SK-MEL-5 (cell line): Measurements from ENCODE around the gene CLIP4. TPM values are rescaled to one million over a fixed set of nuclear protein-coding genes. Genes with fewer than 3 reads are reported as not detected.
"Not testable (repeated sequence)": the region's sequence is repeated elsewhere in the genome, so short reads cannot be mapped to it uniquely, and the experiment has no call there.

Experiments
- DNase-seq: peaks from one replicate; pipeline ENCODE4 v3.0.0-alpha.2; 2016; ENCODE audit warnings: low read depth, low spot score
- in situ Hi-C: cut with HindIII; loops from 2 replicates; pipeline ENCODE4 v1.10.0; 2016; ENCODE audit warnings: low sequenced_read_pairs, high pct_unique_total_duplicates, low pct_unique_long_range_greater_than_20kb
- total RNA-seq: library from RNA; depleted of rRNA; stranded (reverse); fragments of >200 nt; shearing (Covaris generic); gene quantifications from 2 replicates; pipeline ENCODE4 v1.2.3, GENCODE V29; 2014

The CLIP4 gene
- total RNA-seq, 1 experiment from 2014 or later: 68.7 TPM

DNA sequence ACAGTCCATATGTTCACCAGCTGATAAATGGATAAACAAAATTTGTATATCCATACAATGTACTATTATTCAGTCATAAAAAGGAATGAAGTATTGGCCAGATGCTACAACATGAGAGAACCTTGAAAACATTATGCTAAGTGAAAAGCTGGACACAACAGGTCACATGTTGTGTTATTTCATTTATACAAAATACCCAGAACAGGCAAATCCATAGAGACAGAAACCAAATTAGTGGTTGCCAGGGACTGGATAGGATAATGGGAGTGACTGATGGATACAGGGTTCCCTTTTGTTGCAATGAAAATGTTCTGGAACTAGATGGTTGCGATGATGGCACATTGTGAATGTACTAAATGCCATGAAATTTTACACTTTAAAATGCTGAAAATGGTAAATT is 30.7 kb upstream of the CLIP4 start:
- in situ Hi-C loops: no loop called here
- peak; percentile 74 for DNase-seq

DNA sequence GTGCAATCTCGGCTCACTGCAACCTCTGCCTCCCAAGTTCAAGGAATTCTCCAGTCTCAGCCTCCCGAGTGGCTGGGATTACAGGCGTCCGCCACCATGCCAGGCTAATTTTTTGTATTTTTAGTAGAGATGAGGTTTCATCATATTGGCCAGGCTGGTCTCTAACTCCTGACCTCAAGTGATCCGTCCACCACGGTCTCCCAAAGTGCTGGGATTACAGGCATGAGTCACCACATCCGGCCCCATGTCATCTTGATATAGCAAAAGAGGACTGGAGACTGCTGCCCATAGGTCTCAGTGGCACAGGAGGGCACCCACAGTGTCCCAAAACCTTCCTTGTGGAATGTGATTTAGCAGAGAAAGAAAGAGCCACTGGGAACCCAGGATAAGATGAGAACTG is 24.9 kb upstream of the CLIP4 start:
- in situ Hi-C loops, DNase-seq: not testable (repeated sequence)

DNA sequence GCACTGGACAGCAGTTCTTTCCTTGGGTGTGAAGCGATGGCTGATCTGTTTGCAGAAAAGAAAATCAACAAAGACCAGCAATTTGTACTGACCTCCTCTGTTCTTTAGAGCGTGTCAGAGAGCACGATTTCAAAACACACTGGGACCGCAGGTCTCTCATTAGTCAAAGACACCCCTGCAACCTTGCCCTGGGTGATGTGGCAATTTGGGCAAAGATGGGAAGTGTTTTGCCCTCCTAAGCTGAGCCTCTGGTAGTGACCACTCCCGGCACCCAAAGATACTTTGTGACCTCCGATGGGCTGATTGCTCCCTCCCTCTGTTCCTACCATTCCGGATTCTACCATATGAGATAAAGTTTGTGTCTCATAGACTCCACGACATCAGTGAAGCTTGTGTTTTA is 18.2 kb upstream of the CLIP4 start:
- DNase-seq: no peak
- in situ Hi-C loops: no loop called here

DNA sequence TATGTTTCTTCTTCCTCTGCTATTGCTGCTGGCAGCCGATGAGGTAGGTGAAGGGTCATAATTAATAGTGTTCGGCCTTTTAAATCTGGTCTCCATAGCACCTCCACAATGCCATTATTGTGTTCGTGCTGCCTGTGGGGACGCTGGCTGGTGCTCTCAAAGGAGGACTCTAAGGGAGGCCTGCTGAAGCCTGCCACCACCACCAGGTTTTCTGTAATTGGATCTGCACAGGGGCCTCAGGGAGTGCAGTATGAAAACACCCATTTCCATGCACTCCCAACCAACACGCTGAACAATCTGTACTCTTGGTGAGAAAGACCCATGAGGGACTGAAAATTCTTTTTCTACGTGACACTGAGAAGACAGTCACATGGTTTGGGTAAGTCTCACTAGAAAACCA is 17.6 kb upstream of the CLIP4 start:
- in situ Hi-C loops: no loop called here
- peak; percentile 72 for DNase-seq

DNA sequence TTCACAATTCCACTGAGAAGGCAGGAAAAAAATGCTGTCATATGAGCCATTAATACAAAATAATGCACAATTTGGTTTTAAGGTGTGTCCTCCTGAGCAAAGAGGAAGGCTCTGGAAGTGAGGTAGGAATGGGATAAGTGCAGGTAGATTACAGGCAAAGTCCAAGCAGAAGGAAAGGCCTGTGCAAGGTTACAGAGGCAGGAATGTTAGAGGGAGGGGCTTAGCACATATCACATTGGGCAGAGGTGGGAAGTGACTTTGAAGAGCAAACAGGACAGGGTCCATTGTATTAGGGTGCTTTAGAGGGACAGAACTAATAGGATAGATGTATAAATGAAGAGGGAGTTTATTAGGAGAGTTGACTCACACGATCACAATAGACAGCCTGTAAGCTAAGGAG is 14.7 kb upstream of the CLIP4 start:
- in situ Hi-C loops: no loop called here

DNA sequence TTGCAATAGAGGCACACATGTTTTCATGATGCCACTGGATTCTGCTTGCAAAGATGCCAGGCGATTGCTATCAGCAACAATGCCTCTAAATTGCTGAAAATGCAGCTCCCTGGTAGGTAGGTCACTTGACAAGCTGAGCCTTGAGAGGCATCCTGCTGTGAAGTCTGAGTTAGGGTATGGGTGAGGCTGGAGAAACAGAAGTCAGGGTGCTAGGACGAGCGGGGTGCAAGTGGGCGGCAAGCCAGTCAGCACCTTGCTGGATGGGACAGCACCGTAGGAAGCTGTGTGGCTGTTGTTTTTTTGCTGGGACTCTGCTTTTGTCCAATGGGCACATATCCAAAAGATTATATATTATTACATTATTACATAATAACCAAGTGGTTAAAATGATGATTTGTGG is 10.5 kb upstream of the CLIP4 start:
- in situ Hi-C loops: no loop called here

More for the DNA sequence above, 14.7 kb upstream of the CLIP4 start:
- no peak for DNase-seq

DNA sequence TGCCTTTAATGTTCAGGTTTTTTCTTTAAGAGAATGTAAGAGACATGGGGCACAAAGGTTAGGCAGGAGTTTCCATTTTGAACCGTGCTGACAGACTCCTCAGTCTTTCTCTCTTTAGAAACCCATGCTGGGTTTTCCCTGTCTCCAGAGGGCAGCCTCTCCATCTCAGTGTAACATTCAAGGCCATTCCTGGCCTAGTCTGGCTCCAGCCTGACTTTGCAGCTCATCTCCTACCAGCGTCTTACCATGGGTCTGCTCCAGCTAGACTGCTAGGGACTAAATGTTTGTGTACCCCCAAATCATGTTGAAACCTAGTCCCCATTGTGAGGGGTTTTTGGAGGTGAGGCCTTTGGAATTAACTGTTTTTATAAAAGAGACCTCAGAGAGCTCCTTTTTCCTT is 9.8 kb upstream of the CLIP4 start:
- in situ Hi-C loops: no loop called here
- DNase-seq: peak; percentile 61

More for the DNA sequence above, 10.5 kb upstream of the CLIP4 start:
- no peak for DNase-seq

DNA sequence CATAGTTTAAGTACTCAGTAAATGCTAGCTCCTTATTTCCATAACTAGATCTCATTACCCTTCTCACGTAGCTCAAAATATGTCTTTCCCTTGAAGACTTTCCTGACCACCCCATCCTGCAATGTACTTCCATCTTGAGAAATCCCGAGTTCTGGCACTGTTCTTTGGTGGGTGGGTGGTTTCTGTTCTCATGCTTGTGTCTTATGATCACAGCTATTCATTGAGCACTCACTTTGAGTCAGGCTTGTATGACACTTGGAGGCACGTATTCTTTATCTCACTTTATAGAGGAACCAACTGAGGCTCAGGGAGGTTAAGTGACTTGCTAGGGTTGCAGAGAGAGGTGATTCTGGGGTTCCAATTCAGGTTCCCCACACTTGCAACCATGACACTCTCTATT is 9.0 kb upstream of the CLIP4 start:
- in situ Hi-C loops: no loop called here
- DNase-seq: peak; percentile 94

DNA sequence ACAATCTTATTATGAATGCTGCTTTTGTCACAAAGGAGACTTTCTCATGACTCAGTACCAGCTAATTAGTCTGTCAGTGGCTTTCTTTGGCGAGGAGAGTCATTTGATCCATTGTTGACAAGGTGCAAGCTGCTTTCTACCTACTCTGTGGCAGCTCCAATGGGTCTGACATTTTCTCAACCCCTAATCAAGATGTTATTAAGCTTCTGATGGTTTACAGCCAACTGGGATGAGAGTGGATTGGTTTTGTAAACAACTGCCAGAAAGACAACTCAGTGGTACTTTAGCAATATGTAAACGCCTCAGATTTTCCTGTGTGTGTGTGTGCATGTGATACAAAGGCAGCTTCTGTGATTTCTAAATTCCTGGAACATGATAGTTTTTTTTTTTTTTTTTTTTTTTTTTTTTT is 8.2 kb upstream of the CLIP4 start:
- in situ Hi-C loops: no loop called here
- peak; percentile 82 for DNase-seq

DNA sequence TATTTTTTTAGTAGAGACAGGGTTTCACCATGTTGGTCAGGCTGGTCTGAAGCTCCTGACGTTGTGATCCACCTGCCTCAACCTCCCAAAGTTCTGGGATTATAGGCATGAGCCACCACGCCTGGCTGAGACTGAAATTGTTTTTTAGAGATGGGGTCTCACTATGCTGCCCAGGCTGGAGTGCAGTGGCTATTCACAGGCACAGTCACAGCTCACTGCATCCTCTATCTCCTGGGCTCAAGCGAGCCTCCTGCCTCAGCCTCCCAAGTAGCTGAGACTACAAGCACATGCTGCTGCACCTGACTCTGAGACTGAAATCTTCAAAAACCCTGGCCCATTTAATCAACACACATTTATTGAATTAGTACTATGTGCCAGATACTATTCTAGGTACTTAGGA is 7.7 kb upstream of the CLIP4 start:
- in situ Hi-C loops, DNase-seq: not testable (repeated sequence)

DNA sequence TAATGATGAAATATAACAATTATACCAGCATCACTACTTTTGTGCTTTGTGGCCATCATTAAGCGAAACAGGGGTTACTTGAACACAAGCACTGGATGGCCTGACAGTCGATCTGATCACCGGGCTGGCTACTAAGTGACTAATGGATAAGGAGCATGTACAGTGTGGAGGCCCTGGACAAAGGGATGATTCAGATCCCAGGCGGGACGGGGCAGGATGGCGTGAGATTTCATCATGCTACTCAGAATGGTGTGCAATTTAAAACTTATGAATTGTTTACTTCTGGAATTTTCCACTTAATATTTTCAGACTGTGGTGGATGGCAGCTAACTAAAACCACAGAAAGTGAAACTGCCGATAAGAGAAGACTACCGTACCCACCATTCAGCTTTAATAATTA is 7.0 kb upstream of the CLIP4 start:
- in situ Hi-C loops: no loop called here
- DNase-seq: peak; percentile 97

DNA sequence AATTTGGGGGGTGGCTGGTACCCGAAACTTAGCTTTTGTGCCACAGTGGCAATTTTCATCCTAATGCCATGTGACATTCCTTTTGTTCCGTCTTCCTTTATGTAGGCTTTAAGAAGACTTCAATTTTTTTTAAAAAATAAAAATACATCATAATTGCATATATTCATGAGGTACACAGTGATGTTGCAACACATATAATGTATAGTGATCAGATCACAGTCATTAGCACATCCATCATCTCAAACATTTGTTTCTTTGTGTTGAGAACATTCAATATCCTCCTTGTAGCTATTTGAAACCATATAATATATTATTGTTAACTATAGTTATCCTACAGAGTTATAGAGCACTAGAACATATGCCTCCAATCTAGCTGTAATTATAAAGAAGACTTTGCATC is 6.0 kb upstream of the CLIP4 start:
- in situ Hi-C loops: no loop called here
- DNase-seq: no peak

DNA sequence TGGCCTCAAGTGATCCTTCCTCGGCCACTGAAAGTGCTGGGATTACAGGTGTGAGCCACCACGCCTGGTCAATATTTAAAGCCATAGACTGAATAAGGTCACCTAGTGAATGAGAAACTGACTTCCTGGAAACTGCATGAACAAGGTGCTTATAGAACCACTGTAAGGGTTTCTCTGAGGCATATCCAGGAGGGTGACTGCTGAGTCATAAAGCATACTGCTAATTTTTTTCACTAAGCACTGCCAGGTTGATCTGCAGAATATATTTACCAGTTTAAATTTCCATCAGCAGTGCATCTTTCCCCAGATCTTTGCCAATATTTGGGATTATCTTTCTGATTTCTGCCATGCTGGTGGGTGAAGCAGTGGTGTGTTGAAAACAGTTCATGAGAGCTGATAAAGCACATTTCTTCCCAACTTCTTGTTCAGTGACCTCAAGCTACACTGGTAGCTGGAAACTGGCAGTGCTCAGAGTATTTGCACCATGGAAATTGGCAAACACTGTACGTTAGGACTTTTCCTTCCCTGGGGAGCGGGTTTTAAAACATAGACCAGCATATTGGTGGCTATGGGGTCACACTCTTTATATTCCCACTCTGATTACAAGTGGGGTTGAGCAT is 4.2 kb upstream of the CLIP4 start:
- DNase-seq: peak; percentile 54
- in situ Hi-C loops: no loop called here

DNA sequence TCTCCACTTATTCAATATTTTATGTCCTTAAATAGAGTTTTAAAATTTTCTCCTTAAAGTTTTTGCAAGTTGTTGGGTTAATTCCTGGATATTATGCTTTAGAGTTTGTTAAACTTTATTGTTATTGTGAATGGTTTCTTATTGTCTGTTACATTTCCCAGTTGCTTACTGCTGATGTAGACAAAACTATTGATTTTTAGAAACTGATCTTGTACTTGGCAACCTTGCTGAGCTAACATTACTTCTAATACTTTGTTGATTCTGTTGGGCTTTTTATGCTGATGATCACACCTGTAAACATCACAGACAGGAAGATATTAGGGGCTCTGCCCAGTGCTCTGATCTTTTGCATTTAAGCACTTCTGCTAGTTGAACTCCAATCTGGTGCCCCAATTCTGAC is 2.8 kb upstream of the CLIP4 start:
- in situ Hi-C loops: no loop called here

DNA sequence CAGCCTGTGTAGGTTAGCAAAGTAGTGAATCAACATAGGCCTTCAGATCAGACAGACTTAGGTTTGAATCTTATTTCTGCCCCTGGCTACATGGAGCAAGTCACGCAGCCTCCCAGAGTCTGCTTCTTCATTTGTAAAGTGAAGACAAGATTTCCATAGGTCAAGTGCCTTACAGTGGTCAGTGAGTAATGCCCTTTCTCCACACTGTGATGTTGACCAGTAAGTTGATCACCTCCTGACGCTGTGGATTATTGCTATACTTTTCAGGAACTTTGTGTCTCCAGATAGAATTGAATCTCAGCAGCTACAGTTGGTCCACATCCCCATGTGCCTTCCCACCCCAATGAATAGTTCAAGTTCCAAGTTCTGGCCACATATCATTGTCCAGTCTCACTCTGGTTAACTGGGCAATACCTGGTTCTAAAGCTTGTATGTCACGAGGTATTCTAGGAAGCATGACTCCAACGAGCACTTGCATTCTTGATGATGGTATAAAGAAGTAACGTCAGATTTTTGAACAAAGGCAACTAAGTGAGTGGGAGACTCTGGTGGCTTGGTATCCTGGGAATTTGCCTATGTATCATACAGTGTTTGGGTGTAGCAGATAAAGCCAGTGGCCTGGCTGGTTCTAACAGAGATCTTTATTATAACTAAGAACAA is 2.1 kb upstream of the CLIP4 start:
- in situ Hi-C loops: no loop called here
- peak; percentile 85 for DNase-seq

More for the DNA sequence above, 2.8 kb upstream of the CLIP4 start:
- DNase-seq: no peak

DNA sequence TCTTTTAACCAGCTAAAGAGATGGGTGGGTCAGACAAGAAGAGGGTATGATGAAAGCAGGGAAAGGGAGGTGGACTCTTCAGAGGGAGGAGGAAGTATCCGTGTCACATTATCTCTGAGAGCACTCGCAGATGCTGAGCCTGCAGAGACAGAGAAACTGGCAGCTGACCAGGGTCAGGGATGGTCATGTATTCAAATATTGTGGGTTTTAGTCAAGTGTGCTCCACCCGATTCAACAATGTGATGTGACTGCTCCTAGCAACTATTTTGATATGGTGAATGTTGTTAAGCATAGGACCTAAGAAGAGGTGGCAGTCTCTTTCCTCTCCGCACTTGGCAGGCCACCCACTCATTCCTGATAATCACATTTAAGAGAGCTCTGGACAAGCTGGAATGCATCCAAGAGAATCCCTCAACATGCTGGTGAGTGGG is 1.3 kb upstream of the CLIP4 start:
- peak; percentile 81 for DNase-seq
- in situ Hi-C loops: no loop called here

DNA sequence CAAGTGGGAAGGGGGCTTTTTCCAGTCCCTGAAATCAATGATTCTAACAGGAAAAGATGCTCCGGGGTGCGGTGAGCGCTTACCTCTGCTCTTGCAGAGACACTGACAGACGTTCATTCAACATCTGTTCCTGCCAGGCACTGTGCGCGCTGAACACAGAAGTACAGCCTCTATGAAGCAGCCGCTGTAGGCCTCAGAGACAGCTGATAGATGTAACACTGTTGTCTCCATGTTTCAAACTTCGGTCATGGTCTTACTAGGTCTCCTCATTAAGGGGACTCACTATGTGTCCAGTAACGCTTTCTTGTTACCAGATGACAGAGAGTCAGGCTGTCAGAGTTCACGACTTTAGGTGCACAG is 649 bp upstream of the CLIP4 start:
- DNase-seq: peak; percentile 31

DNA sequence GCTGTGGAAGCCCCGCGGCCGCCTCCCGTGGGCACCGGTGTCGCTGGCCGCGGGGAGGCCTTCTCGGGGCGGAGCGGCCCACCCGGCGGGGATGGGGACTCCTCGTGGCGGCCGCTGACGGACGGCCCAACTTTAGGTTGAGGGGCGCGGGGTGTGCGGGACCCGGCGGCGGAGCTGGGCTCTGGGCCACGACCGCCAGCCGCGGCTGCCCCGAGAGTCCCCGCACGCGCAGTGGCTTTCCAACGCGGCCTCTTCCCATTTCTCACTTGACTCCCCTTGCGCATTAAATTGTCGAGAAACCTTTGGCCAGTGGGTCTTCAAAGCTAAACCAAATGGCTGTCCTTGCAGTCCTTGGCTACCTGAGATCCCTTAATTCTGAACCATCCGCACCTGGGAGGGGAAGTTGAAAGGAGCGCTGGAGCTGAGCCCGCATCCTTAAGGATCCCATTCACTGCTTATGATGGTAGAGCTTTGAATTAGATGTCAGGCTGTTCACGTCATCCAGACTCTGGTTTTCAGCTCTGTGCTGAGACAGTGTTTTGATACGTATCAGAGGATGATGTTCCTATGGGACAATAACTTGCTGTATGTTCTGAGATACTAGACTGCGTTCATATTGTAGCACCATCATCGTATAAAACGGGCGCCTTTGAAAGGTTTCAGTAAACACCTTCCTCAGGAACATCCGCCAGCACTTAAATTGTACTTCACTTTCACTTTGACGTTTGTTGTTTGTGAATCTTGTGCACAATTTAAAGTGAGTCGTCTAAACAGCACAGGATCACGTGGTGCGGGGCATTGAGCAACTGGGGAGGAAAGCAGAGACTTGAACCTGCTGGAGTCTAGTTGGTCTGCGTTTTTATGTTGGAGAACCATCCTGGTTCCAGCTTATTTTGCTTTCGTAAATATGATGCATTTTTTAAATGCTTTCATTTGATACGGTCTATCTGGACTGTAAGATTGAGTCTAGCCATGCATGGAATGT is 874 bp downstream of the CLIP4 start:
- in situ Hi-C loops: no loop called here
- peak; percentile 88 for DNase-seq

More for the DNA sequence above, 649 bp upstream of the CLIP4 start:
- in situ Hi-C loops: no loop called here
